ENCODE data around the gene FAM120A.

Gene FAM120A

DNA sequence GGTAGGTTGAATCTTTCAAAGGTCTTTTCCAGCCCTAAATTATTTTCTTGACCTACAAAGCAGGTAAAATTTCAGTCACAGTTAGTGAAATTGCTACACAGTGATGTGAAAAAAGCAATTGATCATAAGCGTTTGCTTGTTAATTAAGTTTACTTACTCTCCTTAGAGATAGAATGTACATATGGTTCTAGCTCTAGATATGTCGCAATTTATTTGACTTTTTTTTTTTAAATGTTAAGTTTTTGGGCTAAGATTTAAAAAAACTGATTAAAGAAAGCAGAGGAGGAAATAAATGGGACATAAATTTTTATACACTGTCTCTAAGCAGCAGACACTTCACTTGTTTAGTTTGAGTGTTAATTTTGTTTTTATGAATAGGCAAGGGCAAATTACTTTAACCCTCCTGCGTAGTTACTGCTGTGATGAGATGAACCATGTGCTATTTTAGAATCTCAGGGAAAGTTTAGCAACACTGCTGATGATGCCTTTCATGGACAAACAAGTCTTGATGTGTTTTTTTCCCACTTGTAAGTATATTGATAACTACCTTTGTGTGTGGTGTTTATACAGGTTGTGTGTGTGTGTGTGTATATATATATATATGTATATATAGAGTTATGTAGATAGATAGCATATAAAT is 40.2 kb downstream of the FAM120A start:
- no peak overlapping the region for H3K27ac ChIP-seq (ENCODE audit: low read length)
- H3K4me3 ChIP-seq (ENCODE audit: low read length in 2 of 2) = no peak overlapping the region
- H3K9me3 ChIP-seq (ENCODE audit: control insufficient read depth in 2 of 2, low read length in 2 of 2) = no peaks in the 10 kb centered on the region
- peaks cover 16% of the 10 kb centered on the region for H3K4me1 ChIP-seq (ENCODE audit: control insufficient read depth, insufficient read depth, low read length)
- no peaks in the 10 kb centered on the region for H3K27me3 ChIP-seq (ENCODE audit: control insufficient read depth in 1 of 2, insufficient read depth in 2 of 2, low read length in 2 of 2)
- peaks cover 8 to 14% of the 10 kb centered on the region in 2 donors for H3K36me3 ChIP-seq (ENCODE audit: control insufficient read depth in 2 of 2, insufficient read depth in 2 of 2, low read length in 2 of 2)
- H3K9ac ChIP-seq (ENCODE audit: low read length in 2 of 2) = no peak overlapping the region

DNA sequence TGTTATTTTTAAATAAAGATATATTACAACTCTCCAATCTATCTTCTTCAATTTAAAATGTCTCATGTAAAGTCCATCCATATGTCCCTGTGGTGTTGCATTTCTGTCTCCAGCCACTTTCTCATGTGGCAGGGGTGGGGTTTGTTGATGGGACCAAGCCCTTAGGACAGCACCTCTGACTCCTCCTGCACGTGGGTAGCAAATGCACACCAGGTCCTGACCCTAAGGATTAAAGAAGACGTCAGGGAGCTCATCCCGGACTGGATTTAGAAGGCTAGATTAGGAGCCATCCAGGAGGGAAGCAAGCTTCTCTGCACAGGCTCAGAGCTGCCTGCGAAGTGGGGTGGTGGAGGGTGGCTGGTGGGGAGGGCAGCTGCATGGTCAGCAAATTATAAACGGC is 40.8 kb downstream of the FAM120A start:
- Histone ChIP-seq H3K9ac (ENCODE audit: low read length in 2 of 2) (no peak overlapping the region), H3K27me3 (ENCODE audit: control insufficient read depth in 1 of 2, insufficient read depth in 2 of 2, low read length in 2 of 2) (no peaks in the 10 kb centered on the region), H3K9me3 (ENCODE audit: control insufficient read depth in 2 of 2, low read length in 2 of 2) (no peaks in the 10 kb centered on the region), H3K4me3 (ENCODE audit: low read length in 2 of 2) (no peak overlapping the region), H3K4me1 (ENCODE audit: control insufficient read depth, insufficient read depth, low read length) (peaks cover 16% of the 10 kb centered on the region), H3K36me3 (ENCODE audit: control insufficient read depth in 2 of 2, insufficient read depth in 2 of 2, low read length in 2 of 2) (peaks cover 14 to 19% of the 10 kb centered on the region in 2 donors), H3K27ac (ENCODE audit: low read length) (no peak overlapping the region)

GRCh38 chr9:93493949-93494348 is 42.5 kb downstream of the FAM120A start:
- H3K36me3 ChIP-seq (ENCODE audit: control insufficient read depth in 2 of 2, insufficient read depth in 2 of 2, low read length in 2 of 2) = peaks cover 27 to 28% of the 10 kb centered on the region in 2 donors
- no peak overlapping the region for H3K27ac ChIP-seq (ENCODE audit: low read length)
- no peak overlapping the region for H3K9ac ChIP-seq (ENCODE audit: low read length in 2 of 2)
- H3K27me3 ChIP-seq (ENCODE audit: control insufficient read depth in 1 of 2, insufficient read depth in 2 of 2, low read length in 2 of 2) = no peaks in the 10 kb centered on the region
- no peak overlapping the region for H3K4me3 ChIP-seq (ENCODE audit: low read length in 2 of 2)
- H3K9me3 ChIP-seq (ENCODE audit: control insufficient read depth in 2 of 2, low read length in 2 of 2) = no peaks in the 10 kb centered on the region
- H3K4me1 ChIP-seq (ENCODE audit: control insufficient read depth, insufficient read depth, low read length) = peaks cover 11% of the 10 kb centered on the region

- H3K36me3 ChIP-seq (ENCODE audit: control insufficient read depth in 2 of 2, insufficient read depth in 2 of 2, low read length in 2 of 2) = peaks cover 22 to 31% of the 10 kb centered on the region in 2 donors
- H3K27me3 ChIP-seq (ENCODE audit: control insufficient read depth in 1 of 2, insufficient read depth in 2 of 2, low read length in 2 of 2) = no peaks in the 10 kb centered on the region
- H3K4me3 ChIP-seq (ENCODE audit: low read length in 2 of 2) = no peak overlapping the region
- no peak overlapping the region for H3K9ac ChIP-seq (ENCODE audit: low read length in 2 of 2)
- H3K9me3 ChIP-seq (ENCODE audit: control insufficient read depth in 2 of 2, low read length in 2 of 2) = no peaks in the 10 kb centered on the region
- no peak overlapping the region for H3K27ac ChIP-seq (ENCODE audit: low read length)
- H3K4me1 ChIP-seq (ENCODE audit: control insufficient read depth, insufficient read depth, low read length) = peaks cover 9% of the 10 kb centered on the region
Observed at GRCh38 chr9:93496285-93496684, 44.8 kb downstream of the FAM120A start.

- peak overlapping the region; percentile 62 to 75 for H3K4me3 ChIP-seq (ENCODE audit: low read length in 2 of 2)
Observed at GRCh38 chr9:93500571-93501298, 49.2 kb downstream of the FAM120A start.

GRCh38 chr9:93501406-93501805 is 49.9 kb downstream of the FAM120A start:
- H3K27ac ChIP-seq (ENCODE audit: low read length) = no peak overlapping the region
- H3K9ac ChIP-seq (ENCODE audit: low read length in 2 of 2) = peak overlapping the region; percentile 48
- H3K4me3 ChIP-seq (ENCODE audit: low read length in 2 of 2) = peak overlapping the region; percentile 62 to 75
- H3K27me3 ChIP-seq (ENCODE audit: control insufficient read depth in 1 of 2, insufficient read depth in 2 of 2, low read length in 2 of 2) = no peaks in the 10 kb centered on the region
- H3K4me1 ChIP-seq (ENCODE audit: control insufficient read depth, insufficient read depth, low read length) = peaks cover 7% of the 10 kb centered on the region
- H3K36me3 ChIP-seq (ENCODE audit: control insufficient read depth in 2 of 2, insufficient read depth in 2 of 2, low read length in 2 of 2) = peaks cover 20 to 21% of the 10 kb centered on the region in 2 donors
- no peaks in the 10 kb centered on the region for H3K9me3 ChIP-seq (ENCODE audit: control insufficient read depth in 2 of 2, low read length in 2 of 2)

More at GRCh38 chr9:93500571-93501298, 49.2 kb downstream of the FAM120A start:
- H3K9ac ChIP-seq (ENCODE audit: low read length in 2 of 2) = peak overlapping the region; percentile 48 to 55
- H3K4me1 ChIP-seq (ENCODE audit: control insufficient read depth, insufficient read depth, low read length) = peaks cover 2% of the 10 kb centered on the region
- H3K27ac ChIP-seq (ENCODE audit: low read length) = no peak overlapping the region
- H3K36me3 ChIP-seq (ENCODE audit: control insufficient read depth in 2 of 2, insufficient read depth in 2 of 2, low read length in 2 of 2) = peaks cover 20 to 21% of the 10 kb centered on the region in 2 donors
- no peaks in the 10 kb centered on the region for H3K27me3 ChIP-seq (ENCODE audit: control insufficient read depth in 1 of 2, insufficient read depth in 2 of 2, low read length in 2 of 2)
- H3K9me3 ChIP-seq (ENCODE audit: control insufficient read depth in 2 of 2, low read length in 2 of 2) = no peaks in the 10 kb centered on the region

GRCh38 chr9:93503381-93503780 is 51.9 kb downstream of the FAM120A start:
- peaks cover 6 to 8% of the 10 kb centered on the region in 2 donors for H3K36me3 ChIP-seq (ENCODE audit: control insufficient read depth in 2 of 2, insufficient read depth in 2 of 2, low read length in 2 of 2)
- no peak overlapping the region for H3K9ac ChIP-seq (ENCODE audit: low read length in 2 of 2)
- H3K9me3 ChIP-seq (ENCODE audit: control insufficient read depth in 2 of 2, low read length in 2 of 2) = no peaks in the 10 kb centered on the region
- H3K27me3 ChIP-seq (ENCODE audit: control insufficient read depth in 1 of 2, insufficient read depth in 2 of 2, low read length in 2 of 2) = no peaks in the 10 kb centered on the region
- H3K4me1 ChIP-seq (ENCODE audit: control insufficient read depth, insufficient read depth, low read length) = peaks cover 8% of the 10 kb centered on the region
- no peak overlapping the region for H3K27ac ChIP-seq (ENCODE audit: low read length)
- no peak overlapping the region for H3K4me3 ChIP-seq (ENCODE audit: low read length in 2 of 2)

- no peak overlapping the region for H3K9ac ChIP-seq (ENCODE audit: low read length in 2 of 2)
- no peaks in the 10 kb centered on the region for H3K27me3 ChIP-seq (ENCODE audit: control insufficient read depth in 1 of 2, insufficient read depth in 2 of 2, low read length in 2 of 2)
- peaks cover 10% of the 10 kb centered on the region for H3K4me1 ChIP-seq (ENCODE audit: control insufficient read depth, insufficient read depth, low read length)
- H3K27ac ChIP-seq (ENCODE audit: low read length) = no peak overlapping the region
- H3K36me3 ChIP-seq (ENCODE audit: control insufficient read depth in 2 of 2, insufficient read depth in 2 of 2, low read length in 2 of 2) = no peaks in the 10 kb centered on the region
- no peaks in the 10 kb centered on the region for H3K9me3 ChIP-seq (ENCODE audit: control insufficient read depth in 2 of 2, low read length in 2 of 2)
- H3K4me3 ChIP-seq (ENCODE audit: low read length in 2 of 2) = no peak overlapping the region
Observed at GRCh38 chr9:93505541-93506132, 54.2 kb downstream of the FAM120A start.

- Histone ChIP-seq H3K4me1 (ENCODE audit: control insufficient read depth, insufficient read depth, low read length) (peaks cover 12% of the 10 kb centered on the region), H3K9ac (ENCODE audit: low read length in 2 of 2) (no peak overlapping the region), H3K27me3 (ENCODE audit: control insufficient read depth in 1 of 2, insufficient read depth in 2 of 2, low read length in 2 of 2) (no peaks in the 10 kb centered on the region), H3K36me3 (ENCODE audit: control insufficient read depth in 2 of 2, insufficient read depth in 2 of 2, low read length in 2 of 2) (no peaks in the 10 kb centered on the region), H3K9me3 (ENCODE audit: control insufficient read depth in 2 of 2, low read length in 2 of 2) (no peaks in the 10 kb centered on the region), H3K27ac (ENCODE audit: low read length) (no peak overlapping the region), H3K4me3 (ENCODE audit: low read length in 2 of 2) (no peak overlapping the region)
Observed at GRCh38 chr9:93507768-93508167, 56.3 kb downstream of the FAM120A start.

DNA sequence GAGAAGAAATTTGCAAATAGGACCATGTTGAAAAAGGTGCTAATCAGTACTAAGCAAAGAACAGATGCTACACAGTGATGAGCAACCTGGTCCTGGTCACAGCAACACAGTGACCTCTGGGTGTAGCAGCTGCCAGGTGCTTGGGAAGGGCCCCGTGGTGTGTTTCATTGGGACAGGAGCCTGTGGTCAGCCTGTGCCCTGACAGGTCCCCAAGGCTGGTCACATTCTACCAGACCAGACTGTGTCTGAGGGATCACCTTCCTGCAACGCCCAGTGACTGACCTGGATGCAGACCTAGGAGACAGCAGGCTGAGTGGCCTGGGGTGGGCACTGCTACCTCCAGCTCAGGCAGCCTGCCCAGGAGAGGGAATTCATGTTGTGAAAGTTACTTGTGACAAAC is 56.7 kb downstream of the FAM120A start:
- H3K9me3 ChIP-seq (ENCODE audit: control insufficient read depth in 2 of 2, low read length in 2 of 2) = no peaks in the 10 kb centered on the region
- H3K27me3 ChIP-seq (ENCODE audit: control insufficient read depth in 1 of 2, insufficient read depth in 2 of 2, low read length in 2 of 2) = no peaks in the 10 kb centered on the region
- peaks cover under 1 to 2% of the 10 kb centered on the region in 2 donors for H3K36me3 ChIP-seq (ENCODE audit: control insufficient read depth in 2 of 2, insufficient read depth in 2 of 2, low read length in 2 of 2)
- no peak overlapping the region for H3K9ac ChIP-seq (ENCODE audit: low read length in 2 of 2)
- peaks cover 12% of the 10 kb centered on the region for H3K4me1 ChIP-seq (ENCODE audit: control insufficient read depth, insufficient read depth, low read length)
- no peak overlapping the region for H3K27ac ChIP-seq (ENCODE audit: low read length)
- no peak overlapping the region for H3K4me3 ChIP-seq (ENCODE audit: low read length in 2 of 2)

All from stomach smooth muscle (tissue), 2 donors.